ENCODE data around the gene LAMC2.

GRCh38 chr1:183273300-183273699 is 87.2 kb downstream of the LAMC2 start:
- no peak for TF ChIP-seq POLR2A (IDR thresholded peaks at IDR 0.05)
- no peak for TF ChIP-seq CTCF (IDR thresholded peaks at IDR 0.05)

Data from ovary (tissue), 3 donors.